ENCODE results near the gene LYZL6.

LYZL6 gene

DNA sequence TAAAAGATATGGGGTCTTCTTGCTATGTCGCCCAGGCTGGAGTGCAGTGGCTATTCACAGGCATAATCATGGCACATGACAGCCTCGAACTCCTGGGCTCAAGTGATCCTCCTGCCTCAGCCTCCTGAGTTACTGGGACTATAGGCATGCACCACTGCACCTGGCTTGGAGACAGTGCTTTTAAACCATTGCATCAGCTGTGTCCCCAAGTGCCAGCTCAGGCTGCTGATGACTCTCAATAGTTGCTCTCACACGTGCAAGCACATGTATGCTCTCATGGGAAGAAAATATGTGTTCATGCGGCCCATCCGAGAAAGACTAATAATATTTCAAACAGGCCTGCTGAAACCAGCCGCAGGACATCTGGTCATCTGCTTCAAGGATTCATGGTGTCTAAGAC lies 29.0 kb upstream of the LYZL6 start:
- DNase-seq (ENCODE audit: low read depth in 1 of 2, low spot score in 1 of 2): no peak
- H3K27me3 ChIP-seq (ENCODE audit: insufficient read depth, poor library complexity, severe bottlenecking): no peaks in the 10 kb centered on the region
- H3K4me3 ChIP-seq (replicated peaks; ENCODE audit: insufficient read depth, low read length): no peak overlapping the region
- TF ChIP-seq, protein P1, sequence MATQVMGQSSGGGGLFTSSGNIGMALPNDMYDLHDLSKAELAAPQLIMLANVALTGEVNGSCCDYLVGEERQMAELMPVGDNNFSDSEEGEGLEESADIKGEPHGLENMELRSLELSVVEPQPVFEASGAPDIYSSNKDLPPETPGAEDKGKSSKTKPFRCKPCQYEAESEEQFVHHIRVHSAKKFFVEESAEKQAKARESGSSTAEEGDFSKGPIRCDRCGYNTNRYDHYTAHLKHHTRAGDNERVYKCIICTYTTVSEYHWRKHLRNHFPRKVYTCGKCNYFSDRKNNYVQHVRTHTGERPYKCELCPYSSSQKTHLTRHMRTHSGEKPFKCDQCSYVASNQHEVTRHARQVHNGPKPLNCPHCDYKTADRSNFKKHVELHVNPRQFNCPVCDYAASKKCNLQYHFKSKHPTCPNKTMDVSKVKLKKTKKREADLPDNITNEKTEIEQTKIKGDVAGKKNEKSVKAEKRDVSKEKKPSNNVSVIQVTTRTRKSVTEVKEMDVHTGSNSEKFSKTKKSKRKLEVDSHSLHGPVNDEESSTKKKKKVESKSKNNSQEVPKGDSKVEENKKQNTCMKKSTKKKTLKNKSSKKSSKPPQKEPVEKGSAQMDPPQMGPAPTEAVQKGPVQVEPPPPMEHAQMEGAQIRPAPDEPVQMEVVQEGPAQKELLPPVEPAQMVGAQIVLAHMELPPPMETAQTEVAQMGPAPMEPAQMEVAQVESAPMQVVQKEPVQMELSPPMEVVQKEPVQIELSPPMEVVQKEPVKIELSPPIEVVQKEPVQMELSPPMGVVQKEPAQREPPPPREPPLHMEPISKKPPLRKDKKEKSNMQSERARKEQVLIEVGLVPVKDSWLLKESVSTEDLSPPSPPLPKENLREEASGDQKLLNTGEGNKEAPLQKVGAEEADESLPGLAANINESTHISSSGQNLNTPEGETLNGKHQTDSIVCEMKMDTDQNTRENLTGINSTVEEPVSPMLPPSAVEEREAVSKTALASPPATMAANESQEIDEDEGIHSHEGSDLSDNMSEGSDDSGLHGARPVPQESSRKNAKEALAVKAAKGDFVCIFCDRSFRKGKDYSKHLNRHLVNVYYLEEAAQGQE (IDR thresholded peaks at IDR 0.05; ENCODE audit: insufficient replicate concordance, low read depth): no peak
- TF ChIP-seq POLR2AphosphoS5 (IDR thresholded peaks at IDR 0.05; ENCODE audit: low read depth): no peak
- no peak for TF ChIP-seq GABPA (IDR thresholded peaks at IDR 0.05; ENCODE audit: low read depth)
- TF ChIP-seq, protein P2, sequence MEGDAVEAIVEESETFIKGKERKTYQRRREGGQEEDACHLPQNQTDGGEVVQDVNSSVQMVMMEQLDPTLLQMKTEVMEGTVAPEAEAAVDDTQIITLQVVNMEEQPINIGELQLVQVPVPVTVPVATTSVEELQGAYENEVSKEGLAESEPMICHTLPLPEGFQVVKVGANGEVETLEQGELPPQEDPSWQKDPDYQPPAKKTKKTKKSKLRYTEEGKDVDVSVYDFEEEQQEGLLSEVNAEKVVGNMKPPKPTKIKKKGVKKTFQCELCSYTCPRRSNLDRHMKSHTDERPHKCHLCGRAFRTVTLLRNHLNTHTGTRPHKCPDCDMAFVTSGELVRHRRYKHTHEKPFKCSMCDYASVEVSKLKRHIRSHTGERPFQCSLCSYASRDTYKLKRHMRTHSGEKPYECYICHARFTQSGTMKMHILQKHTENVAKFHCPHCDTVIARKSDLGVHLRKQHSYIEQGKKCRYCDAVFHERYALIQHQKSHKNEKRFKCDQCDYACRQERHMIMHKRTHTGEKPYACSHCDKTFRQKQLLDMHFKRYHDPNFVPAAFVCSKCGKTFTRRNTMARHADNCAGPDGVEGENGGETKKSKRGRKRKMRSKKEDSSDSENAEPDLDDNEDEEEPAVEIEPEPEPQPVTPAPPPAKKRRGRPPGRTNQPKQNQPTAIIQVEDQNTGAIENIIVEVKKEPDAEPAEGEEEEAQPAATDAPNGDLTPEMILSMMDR (IDR thresholded peaks at IDR 0.05; ENCODE audit: insufficient read depth, low read length): no peak
- no peak for TF ChIP-seq SPI1 (IDR thresholded peaks at IDR 0.05; ENCODE audit: borderline replicate concordance, low read depth)
- H3K27ac ChIP-seq (replicated peaks): no peak overlapping the region

DNA sequence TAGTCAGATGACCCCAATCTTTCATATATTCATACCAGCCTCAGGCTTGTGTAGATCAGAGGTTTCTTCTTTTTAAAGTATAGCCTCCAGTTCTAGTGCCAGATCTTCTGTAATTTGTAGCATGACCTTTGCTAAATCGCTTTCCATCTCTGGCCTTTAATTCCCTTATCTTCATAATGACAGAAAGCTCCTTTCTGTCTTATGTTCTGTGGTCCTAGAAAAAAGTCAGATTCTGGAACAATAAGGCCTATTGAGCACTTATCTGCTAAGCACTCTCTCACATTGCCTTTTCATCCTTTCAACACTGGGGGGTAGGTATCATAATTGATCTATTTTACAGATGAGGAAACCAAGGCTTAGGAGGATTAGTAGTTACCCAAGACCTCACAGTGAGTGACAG lies 28.6 kb upstream of the LYZL6 start:
- TF ChIP-seq, protein P1 (IDR thresholded peaks at IDR 0.05; ENCODE audit: insufficient replicate concordance, low read depth): no peak
- TF ChIP-seq POLR2AphosphoS5 (IDR thresholded peaks at IDR 0.05; ENCODE audit: low read depth): no peak
- no peak for TF ChIP-seq SPI1 (IDR thresholded peaks at IDR 0.05; ENCODE audit: borderline replicate concordance, low read depth)
- DNase-seq (ENCODE audit: low read depth in 1 of 2, low spot score in 1 of 2): no peak
- H3K27me3 ChIP-seq (ENCODE audit: insufficient read depth, poor library complexity, severe bottlenecking): no peaks in the 10 kb centered on the region
- H3K27ac ChIP-seq (replicated peaks): no peak overlapping the region
- no peak overlapping the region for H3K4me3 ChIP-seq (replicated peaks; ENCODE audit: insufficient read depth, low read length)

DNA sequence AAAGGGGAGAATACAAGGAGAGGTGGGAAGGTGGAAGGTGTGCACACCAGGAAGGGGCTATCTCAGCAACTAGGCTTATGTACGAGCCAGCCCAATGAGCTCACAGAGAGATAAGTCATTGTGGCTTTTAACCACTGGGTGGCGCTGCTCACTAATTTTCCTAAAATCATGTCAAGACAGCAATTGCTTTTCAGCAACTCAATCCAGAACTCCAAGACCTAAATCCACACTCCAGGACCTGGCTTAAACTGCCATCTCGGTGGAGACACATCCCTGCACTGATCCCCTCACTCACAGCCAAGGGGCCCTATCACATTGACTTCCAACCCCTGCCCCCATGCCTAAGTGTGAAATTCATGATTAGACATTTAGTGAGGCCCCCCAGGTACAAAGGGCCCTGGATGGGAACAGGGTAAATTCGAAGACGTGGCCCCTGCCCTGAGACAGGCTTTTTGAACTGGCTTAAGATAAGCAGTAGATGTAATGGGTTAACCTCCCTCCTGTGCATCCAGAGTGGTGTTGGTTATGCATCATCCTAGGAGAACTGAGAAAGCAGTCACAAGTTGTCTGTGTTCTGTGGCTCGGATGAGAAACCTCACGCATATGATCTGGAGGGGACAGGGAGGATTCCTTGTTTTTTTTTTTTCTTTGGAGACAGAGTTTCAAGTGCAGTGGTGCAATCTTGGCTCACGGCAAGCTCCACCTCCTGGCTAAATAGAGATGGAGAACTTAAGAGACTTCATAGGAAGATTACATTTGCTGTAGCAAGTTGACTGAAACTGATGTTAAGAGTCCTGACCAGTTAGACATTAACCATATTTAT lies 26.3 kb upstream of the LYZL6 start:
- Histone ChIP-seq H3K27me3 (ENCODE audit: insufficient read depth, poor library complexity, severe bottlenecking) (no peaks in the 10 kb centered on the region), H3K27ac (replicated peaks) (no peak overlapping the region), H3K4me3 (replicated peaks; ENCODE audit: insufficient read depth, low read length) (no peak overlapping the region)
- peak; percentile 38 to 81 for DNase-seq (ENCODE audit: low read depth in 1 of 2, low spot score in 1 of 2)
- TF ChIP-seq, protein P2 (IDR thresholded peaks at IDR 0.05; ENCODE audit: insufficient read depth, low read length): peak; percentile 82
- TF ChIP-seq GABPA (IDR thresholded peaks at IDR 0.05; ENCODE audit: low read depth): no peak

DNA sequence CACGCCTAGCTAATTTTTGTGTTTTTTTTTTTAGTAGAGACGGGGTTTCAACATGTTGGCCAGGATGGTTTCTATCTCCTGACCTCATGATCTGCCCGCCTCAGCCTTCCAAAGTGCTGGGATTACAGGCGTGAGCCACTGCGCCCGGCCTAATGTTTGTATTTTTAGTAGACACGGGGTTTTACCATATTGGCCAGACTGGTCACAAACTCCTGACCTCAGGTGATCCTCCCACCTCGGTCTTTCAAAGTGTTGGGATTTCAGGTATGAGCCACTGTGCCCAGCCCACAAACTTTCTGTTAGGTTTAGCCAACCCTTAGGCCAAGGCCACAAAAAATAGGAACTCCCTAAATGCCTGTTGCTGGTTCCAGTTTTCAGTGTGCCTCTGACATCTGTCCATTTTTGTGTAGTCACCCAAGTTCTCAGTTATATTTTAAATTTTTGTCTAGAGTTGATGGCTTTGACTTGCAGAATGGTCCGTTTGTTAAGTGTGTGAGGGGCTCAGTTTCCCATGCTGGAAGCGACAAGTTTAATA lies 25.1 kb upstream of the LYZL6 start:
- H3K4me3 ChIP-seq (replicated peaks; ENCODE audit: insufficient read depth, low read length): no peak overlapping the region
- no peaks in the 10 kb centered on the region for H3K27me3 ChIP-seq (ENCODE audit: insufficient read depth, poor library complexity, severe bottlenecking)
- H3K27ac ChIP-seq (replicated peaks): no peak overlapping the region
- no peak for TF ChIP-seq GABPA (IDR thresholded peaks at IDR 0.05; ENCODE audit: low read depth)
- peak; percentile 63; the same call in 1 of the 2 replicates for TF ChIP-seq SPI1 (IDR thresholded peaks at IDR 0.05; ENCODE audit: borderline replicate concordance, low read depth)
- DNase-seq (ENCODE audit: low read depth in 1 of 2, low spot score in 1 of 2): no peak
